Ovary (tissue), 3 donors: ENCODE results near the gene RSL1D1.
"Not testable (repeated sequence)": the region's sequence is repeated elsewhere in the genome, so short reads cannot be mapped to it uniquely, and the experiment has no call there.

Experiments used
- EP300 ChIP-seq: sonication (generic); formaldehyde crosslinking; IDR thresholded peaks from one replicate; pipeline ENCODE4 v1.6.1; 2017; ENCODE audit warnings: antibody characterized with exemption
- TF ChIP-seq, protein P1 (sequence below), 3 donors: fragments of 450-650 bp in 2 of 3; fragments of 200-600 bp in 1 of 3; IDR thresholded peaks; one replicate each; pipeline versions ENCODE4 v1.5.1 to v1.8.0; 2016 to 2022; ENCODE audit warnings: antibody characterized with exemption in 3 of 3, mild to moderate bottlenecking in 1 of 3
- donor health status: DM: no; HTN: no; CAD: no.

DNA sequence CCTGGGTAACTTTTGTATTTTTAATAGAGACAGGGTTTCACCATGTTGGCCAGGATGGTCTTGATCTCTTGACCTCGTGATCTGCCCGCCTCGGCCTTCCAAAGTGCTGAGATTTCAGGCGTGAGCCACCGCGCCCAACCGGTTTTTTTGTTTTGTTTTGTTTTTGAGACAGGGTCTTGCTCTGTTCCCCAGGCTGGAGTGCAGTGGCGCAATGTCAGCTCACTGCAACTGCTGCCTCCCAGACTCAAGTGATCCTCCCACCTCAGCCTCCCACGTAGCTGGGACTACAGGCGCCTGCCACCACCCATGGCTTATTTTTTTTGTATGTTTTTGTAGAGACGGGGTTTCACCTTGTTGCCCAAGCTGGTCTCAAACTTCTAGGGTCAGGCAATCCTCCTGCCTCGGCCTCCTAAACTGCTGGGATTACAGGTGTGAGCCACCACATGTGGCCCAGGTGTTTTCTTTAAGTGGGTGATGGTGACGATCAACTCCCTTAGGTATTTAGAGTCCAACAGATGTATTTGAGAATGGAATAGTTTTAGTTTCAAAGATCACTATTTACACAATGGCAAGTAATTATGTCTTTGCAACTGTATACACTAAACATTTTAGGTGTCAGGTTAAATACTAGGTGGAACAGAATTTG is 25.7 kb downstream of the RSL1D1 start:
- TF ChIP-seq, protein P1, sequence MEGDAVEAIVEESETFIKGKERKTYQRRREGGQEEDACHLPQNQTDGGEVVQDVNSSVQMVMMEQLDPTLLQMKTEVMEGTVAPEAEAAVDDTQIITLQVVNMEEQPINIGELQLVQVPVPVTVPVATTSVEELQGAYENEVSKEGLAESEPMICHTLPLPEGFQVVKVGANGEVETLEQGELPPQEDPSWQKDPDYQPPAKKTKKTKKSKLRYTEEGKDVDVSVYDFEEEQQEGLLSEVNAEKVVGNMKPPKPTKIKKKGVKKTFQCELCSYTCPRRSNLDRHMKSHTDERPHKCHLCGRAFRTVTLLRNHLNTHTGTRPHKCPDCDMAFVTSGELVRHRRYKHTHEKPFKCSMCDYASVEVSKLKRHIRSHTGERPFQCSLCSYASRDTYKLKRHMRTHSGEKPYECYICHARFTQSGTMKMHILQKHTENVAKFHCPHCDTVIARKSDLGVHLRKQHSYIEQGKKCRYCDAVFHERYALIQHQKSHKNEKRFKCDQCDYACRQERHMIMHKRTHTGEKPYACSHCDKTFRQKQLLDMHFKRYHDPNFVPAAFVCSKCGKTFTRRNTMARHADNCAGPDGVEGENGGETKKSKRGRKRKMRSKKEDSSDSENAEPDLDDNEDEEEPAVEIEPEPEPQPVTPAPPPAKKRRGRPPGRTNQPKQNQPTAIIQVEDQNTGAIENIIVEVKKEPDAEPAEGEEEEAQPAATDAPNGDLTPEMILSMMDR (IDR thresholded peaks at IDR 0.05) = not testable (repeated sequence)
- TF ChIP-seq EP300 = not testable (repeated sequence)
